Gastroesophageal sphincter (tissue), 3 donors: ENCODE measurements around the gene SLC25A21.

Source experiments
- EP300 ChIP-seq: sonication (generic); formaldehyde crosslinking; IDR thresholded peaks from one replicate; pipeline ENCODE4 v1.6.1; 2017; ENCODE audit warnings: antibody characterized with exemption, mild to moderate bottlenecking
- POLR2A ChIP-seq, 2 donors: fragments of 450-650 bp; IDR thresholded peaks; one replicate each; pipeline ENCODE4 v1.6.1; 2017; ENCODE audit warnings: antibody characterized with exemption in 2 of 2, mild to moderate bottlenecking in 2 of 2, moderate library complexity in 1 of 2
- POLR2AphosphoS5 ChIP-seq: sonication (generic); formaldehyde crosslinking; IDR thresholded peaks from one replicate; pipeline ENCODE4 v1.6.1; 2017; ENCODE audit warnings: antibody characterized with exemption
- TF ChIP-seq, protein P1 (sequence below), 4 experiments: fragments of 200-600 bp in 2 of 4; fragments of 450-650 bp in 2 of 4; sonication (generic) in 1 of 4; IDR thresholded peaks; one replicate each; pipeline ENCODE4 v1.5.1; 2017 to 2019; ENCODE audit warnings: antibody characterized with exemption in 4 of 4, mild to moderate bottlenecking in 2 of 4, moderate library complexity in 2 of 4

DNA sequence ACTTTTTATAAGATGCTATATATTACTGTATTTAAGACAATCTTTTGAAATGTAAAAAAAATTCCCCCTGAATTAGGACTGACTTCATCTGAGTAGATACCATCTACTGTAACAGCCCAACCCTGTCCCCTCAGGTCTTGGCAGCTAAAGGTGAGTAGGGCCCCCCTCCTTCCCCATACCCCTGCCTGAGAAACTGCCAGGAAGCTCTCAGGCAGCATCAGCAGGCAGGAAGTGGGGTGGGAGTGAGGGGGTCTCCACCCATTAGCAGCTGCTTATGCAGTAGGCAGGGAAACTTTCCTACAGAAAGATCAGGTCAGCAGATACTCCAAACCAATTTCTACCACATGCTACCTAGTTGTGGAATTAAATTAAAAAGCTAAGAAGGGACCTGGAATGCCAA lies 448.2 kb downstream of the SLC25A21 start:
- TF ChIP-seq POLR2A (IDR thresholded peaks at IDR 0.05) (no peak), EP300 (no peak), POLR2AphosphoS5 (no peak)
- TF ChIP-seq, protein P1, sequence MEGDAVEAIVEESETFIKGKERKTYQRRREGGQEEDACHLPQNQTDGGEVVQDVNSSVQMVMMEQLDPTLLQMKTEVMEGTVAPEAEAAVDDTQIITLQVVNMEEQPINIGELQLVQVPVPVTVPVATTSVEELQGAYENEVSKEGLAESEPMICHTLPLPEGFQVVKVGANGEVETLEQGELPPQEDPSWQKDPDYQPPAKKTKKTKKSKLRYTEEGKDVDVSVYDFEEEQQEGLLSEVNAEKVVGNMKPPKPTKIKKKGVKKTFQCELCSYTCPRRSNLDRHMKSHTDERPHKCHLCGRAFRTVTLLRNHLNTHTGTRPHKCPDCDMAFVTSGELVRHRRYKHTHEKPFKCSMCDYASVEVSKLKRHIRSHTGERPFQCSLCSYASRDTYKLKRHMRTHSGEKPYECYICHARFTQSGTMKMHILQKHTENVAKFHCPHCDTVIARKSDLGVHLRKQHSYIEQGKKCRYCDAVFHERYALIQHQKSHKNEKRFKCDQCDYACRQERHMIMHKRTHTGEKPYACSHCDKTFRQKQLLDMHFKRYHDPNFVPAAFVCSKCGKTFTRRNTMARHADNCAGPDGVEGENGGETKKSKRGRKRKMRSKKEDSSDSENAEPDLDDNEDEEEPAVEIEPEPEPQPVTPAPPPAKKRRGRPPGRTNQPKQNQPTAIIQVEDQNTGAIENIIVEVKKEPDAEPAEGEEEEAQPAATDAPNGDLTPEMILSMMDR (IDR thresholded peaks at IDR 0.05) = no peak
